Endothelial cell of umbilical vein (primary cell): ENCODE data around the gene EXOC5.

Source experiments
- CTCF ChIP-seq, 2 donors: IDR thresholded peaks; 1 replicate in 1 of 2; 2 replicates in 1 of 2; pipeline ENCODE4 v1.5.1; 2011; ENCODE audit warnings: low read length in 2 of 2, mild to moderate bottlenecking in 2 of 2, moderate library complexity in 2 of 2, control low read depth in 1 of 2, inconsistent platforms in 1 of 2, low read depth in 1 of 2; ENCODE audit not compliant: insufficient read depth in 1 of 2; ENCODE audit errors: extremely low read depth in 1 of 2
- GATA2 ChIP-seq: IDR thresholded peaks from 2 replicates; pipeline ENCODE4 v1.7.0; 2011; ENCODE audit warnings: low read depth, mild to moderate bottlenecking, moderate library complexity, mixed read lengths, low read length; ENCODE audit not compliant: insufficient read length, insufficient read depth
- MAX ChIP-seq: IDR thresholded peaks from 2 replicates; pipeline ENCODE4 v1.6.1; 2011; ENCODE audit not compliant: insufficient read depth, insufficient read length
- POLR2A ChIP-seq: IDR thresholded peaks from 2 replicates; pipeline ENCODE4 v1.6.1; 2012; ENCODE audit warnings: low read depth, mild to moderate bottlenecking, control low read depth, low read length

- no peak for TF ChIP-seq GATA2
- no peak for TF ChIP-seq CTCF (IDR thresholded peaks at IDR 0.05; ENCODE audit: extremely low read depth in 1 of 2, insufficient read depth in 1 of 2, low read depth in 1 of 2, low read length in 2 of 2)
- no peak for TF ChIP-seq POLR2A
- no peak for TF ChIP-seq MAX
These were observed 89.4 kb downstream of the EXOC5 start for GRCh38 chr14:57179273-57179672.
